Activated naive CD4-positive, alpha-beta T cell (primary cell): ENCODE data around the gene LZTR1.
"Not testable (repeated sequence)": the region's sequence is repeated elsewhere in the genome, so short reads cannot be mapped to it uniquely, and the experiment has no call there.

Experiments used
- DNase-seq, 4 experiments: peaks; one replicate each; lab custom pipeline; 2025; lab: John Stamatoyannopoulos, UW

Gene LZTR1

GRCh38 chr22:20965888-20966855 is 15.9 kb upstream of the LZTR1 start:
- DNase-seq = no peak

GRCh38 chr22:20966883-20967696 is 15.0 kb upstream of the LZTR1 start, which contains the start of gene AIFM3:
TSS of gene AIFM3 (plus strand) at chr22:20967255. CDS start at chr22:20967945, 690 bp downstream.
- no peak for DNase-seq

- DNase-seq = no peak
Observed at GRCh38 chr22:20967697-20968211, 14.3 kb upstream of the LZTR1 start.

- no peak for DNase-seq
Observed at GRCh38 chr22:20968281-20968977, 13.7 kb upstream of the LZTR1 start.

GRCh38 chr22:20970939-20971657 is 11.0 kb upstream of the LZTR1 start:
- no peak for DNase-seq

- DNase-seq = not testable (repeated sequence)
Observed at GRCh38 chr22:20972014-20972694, 9.9 kb upstream of the LZTR1 start.

- no peak for DNase-seq
Observed at GRCh38 chr22:20972933-20973577, 9.0 kb upstream of the LZTR1 start.

GRCh38 chr22:20973634-20974286 is 8.3 kb upstream of the LZTR1 start:
- no peak for DNase-seq

GRCh38 chr22:20974336-20974955 is 7.7 kb upstream of the LZTR1 start:
- no peak for DNase-seq

GRCh38 chr22:20975541-20976290 is 6.4 kb upstream of the LZTR1 start:
- no peak for DNase-seq

GRCh38 chr22:20976291-20976877 is 5.7 kb upstream of the LZTR1 start:
- no peak for DNase-seq

- DNase-seq = no peak
Observed at GRCh38 chr22:20977019-20977418, 5.1 kb upstream of the LZTR1 start.

GRCh38 chr22:20977516-20978170 is 4.5 kb upstream of the LZTR1 start:
- no peak for DNase-seq

GRCh38 chr22:20978419-20978818 is 3.7 kb upstream of the LZTR1 start:
- no peak for DNase-seq

GRCh38 chr22:20979243-20979809 is 2.8 kb upstream of the LZTR1 start:
- DNase-seq = peak in 3 of 4 experiments; percentile 33 to 56 (median 38)

- DNase-seq = no peak
Observed at GRCh38 chr22:20979940-20980453, 2.1 kb upstream of the LZTR1 start.

GRCh38 chr22:20980523-20980922 is 1.6 kb upstream of the LZTR1 start:
- no peak for DNase-seq
